H9 (cell line): ENCODE data around the gene PLEKHD1. TPM values are rescaled to one million over a fixed set of nuclear protein-coding genes. Genes with fewer than 3 reads are reported as not detected.

ENCODE experiments used
- DNase-seq: peaks from one replicate; pipeline ENCODE4 v3.0.0-alpha.2; 2017
- H2AFZ ChIP-seq: one replicate; pipeline ENCODE4 v1.6.1; 2013; ENCODE audit warnings: mild to moderate bottlenecking, low read length, control low read depth, moderate library complexity
- H2AK5ac ChIP-seq: 2 replicates; pipeline ENCODE4 v1.6.1; 2013; ENCODE audit warnings: low read length, control low read depth, mixed read lengths; ENCODE audit not compliant: insufficient read length
- H2BK120ac ChIP-seq: one replicate; pipeline ENCODE4 v1.6.1; 2013; ENCODE audit warnings: low read depth, mild to moderate bottlenecking, low read length, control low read depth, inconsistent platforms; ENCODE audit not compliant: poor library complexity, severe bottlenecking
- H2BK12ac ChIP-seq: 2 replicates; pipeline ENCODE4 v1.6.1; 2013; ENCODE audit warnings: low read length, control low read depth, mixed read lengths, low read depth; ENCODE audit not compliant: insufficient read length
- H2BK15ac ChIP-seq: 2 replicates; pipeline ENCODE4 v1.6.1; 2013; ENCODE audit warnings: low read depth, low read length, control low read depth
- H2BK20ac ChIP-seq: one replicate; pipeline ENCODE4 v1.6.1; 2013; ENCODE audit warnings: low read depth, mild to moderate bottlenecking, low read length, control low read depth, inconsistent platforms; ENCODE audit not compliant: poor library complexity, severe bottlenecking
- H2BK5ac ChIP-seq: 2 replicates; pipeline ENCODE4 v1.6.1; 2013; ENCODE audit warnings: low read length, control low read depth, mixed read lengths; ENCODE audit not compliant: insufficient read length
- H3K14ac ChIP-seq: 2 replicates; pipeline ENCODE4 v1.6.1; 2013; ENCODE audit warnings: low read length, control low read depth; ENCODE audit not compliant: insufficient read depth
- H3K18ac ChIP-seq: 2 replicates; pipeline ENCODE4 v1.6.1; 2013; ENCODE audit warnings: low read depth, mild to moderate bottlenecking, mixed read lengths, low read length, control low read depth; ENCODE audit not compliant: insufficient read length
- H3K23ac ChIP-seq: 2 replicates; pipeline ENCODE4 v1.6.1; 2013; ENCODE audit warnings: low read length, control low read depth, mixed read lengths, low read depth; ENCODE audit not compliant: insufficient read length
- H3K23me2 ChIP-seq: 2 replicates; pipeline ENCODE4 v1.6.1; 2013; ENCODE audit warnings: low read depth, mild to moderate bottlenecking, mixed read lengths, low read length, control low read depth; ENCODE audit not compliant: insufficient read length, poor library complexity, severe bottlenecking
- H3K27ac ChIP-seq: 2 replicates; pipeline ENCODE4 v1.5.1; 2013; ENCODE audit warnings: low read length, control low read depth, mixed read lengths, low read depth; ENCODE audit not compliant: insufficient read length
- H3K27me3 ChIP-seq: 2 replicates; pipeline ENCODE4 v1.6.1; 2013; ENCODE audit warnings: low read length, control low read depth, inconsistent platforms; ENCODE audit not compliant: insufficient read depth
- H3K4ac ChIP-seq: 2 replicates; pipeline ENCODE4 v1.6.1; 2013; ENCODE audit warnings: low read depth, mild to moderate bottlenecking, control low read depth, inconsistent platforms, low read length, moderate library complexity
- H3K4me1 ChIP-seq: 2 replicates; pipeline ENCODE4 v1.6.1; 2013; ENCODE audit warnings: low read length, control low read depth, inconsistent platforms; ENCODE audit not compliant: insufficient read depth
- H3K4me2 ChIP-seq: 2 replicates; pipeline ENCODE4 v1.6.1; 2013; ENCODE audit warnings: low read length, control low read depth, mixed read lengths; ENCODE audit not compliant: insufficient read length, insufficient read depth
- H3K56ac ChIP-seq: 2 replicates; pipeline ENCODE4 v1.6.1; 2013; ENCODE audit warnings: low read depth, mild to moderate bottlenecking, mixed read lengths, low read length, control low read depth; ENCODE audit not compliant: insufficient read length
- H3K79me1 ChIP-seq: 2 replicates; pipeline ENCODE4 v1.6.1; 2013; ENCODE audit warnings: low read depth, mild to moderate bottlenecking, moderate library complexity, low read length, control low read depth, inconsistent platforms; ENCODE audit not compliant: insufficient read depth, poor library complexity, severe bottlenecking
- H3K79me2 ChIP-seq: 2 replicates; pipeline ENCODE4 v1.6.1; 2013; ENCODE audit warnings: low read length, control low read depth, inconsistent platforms; ENCODE audit not compliant: insufficient read depth
- H3K9ac ChIP-seq: 2 replicates; pipeline ENCODE4 v1.6.1; 2013; ENCODE audit warnings: low read length, control low read depth, mixed read lengths; ENCODE audit not compliant: insufficient read length; ENCODE audit errors: extremely low read depth
- H3K9me3 ChIP-seq: one replicate; pipeline ENCODE4 v1.6.1; 2013; ENCODE audit warnings: low read depth, low read length, inconsistent platforms; ENCODE audit not compliant: control insufficient read depth
- H3T11ph ChIP-seq: one replicate; pipeline ENCODE4 v1.6.1; 2013; ENCODE audit warnings: mild to moderate bottlenecking, low read length, control low read depth, inconsistent platforms
- H4K20me1 ChIP-seq: one replicate; pipeline ENCODE4 v1.6.1; 2013; ENCODE audit not compliant: control insufficient read depth, insufficient read length, insufficient read depth
- H4K5ac ChIP-seq: 2 replicates; pipeline ENCODE4 v1.6.1; 2013; ENCODE audit warnings: low read depth, mild to moderate bottlenecking, mixed read lengths, low read length, control low read depth; ENCODE audit not compliant: insufficient read length
- H4K8ac ChIP-seq: replicated peaks from 2 replicates; pipeline ENCODE4 v1.6.1; 2013; ENCODE audit warnings: low read length, control low read depth, mixed read lengths, low read depth; ENCODE audit not compliant: insufficient read length
- H4K91ac ChIP-seq: 2 replicates; pipeline ENCODE4 v1.6.1; 2013; ENCODE audit warnings: low read depth, mild to moderate bottlenecking, moderate library complexity, mixed read lengths, low read length, control low read depth; ENCODE audit not compliant: insufficient read length
- H3K27ac Mint-ChIP-seq, 3 experiments: 2 replicates in 2 of 3; 3 replicates in 1 of 3; pipeline ENCODE4 v1.8.0; 2020 to 2021; ENCODE audit warnings: mixed read lengths in 3 of 3, mild to moderate bottlenecking in 1 of 3, moderate library complexity in 1 of 3
- H3K27me3 Mint-ChIP-seq: 2 replicates; pipeline ENCODE4 v1.8.0; 2021; ENCODE audit warnings: low read depth, mild to moderate bottlenecking, moderate library complexity, mixed read lengths
- H3K36me3 Mint-ChIP-seq, 3 experiments: 2 replicates in 2 of 3; 3 replicates in 1 of 3; pipeline ENCODE4 v1.8.0; 2020 to 2021; ENCODE audit warnings: low read depth in 3 of 3, mixed read lengths in 3 of 3; ENCODE audit not compliant: insufficient read depth in 1 of 3
- H3K4me1 Mint-ChIP-seq, 2 experiments: 2 replicates each; pipeline ENCODE4 v1.8.0; 2020; ENCODE audit warnings: mixed read lengths in 2 of 2
- H3K4me3 Mint-ChIP-seq, 2 experiments: 2 replicates in 1 of 2; 3 replicates in 1 of 2; pipeline ENCODE4 v1.8.0; 2020 to 2021; ENCODE audit warnings: mild to moderate bottlenecking in 2 of 2, mixed read lengths in 2 of 2, moderate library complexity in 1 of 2
- H3K9me3 Mint-ChIP-seq, 2 experiments: 2 replicates in 1 of 2; 3 replicates in 1 of 2; pipeline ENCODE4 v1.8.0; 2020; ENCODE audit warnings: mild to moderate bottlenecking in 2 of 2, mixed read lengths in 2 of 2, moderate library complexity in 1 of 2
- CTCF ChIP-seq: fragments of 200-600 bp; sonication (generic); conservative IDR thresholded peaks from 3 replicates; pipeline ENCODE4 v1.8.0; 2021; ENCODE audit warnings: antibody characterized with exemption, mild to moderate bottlenecking
- WGBS: extraction: QIAGEN DNeasy Blood & Tissue Kit; methylation state at CpG from one replicate; pipeline ENCODE4 v1.1.7; 2013; ENCODE audit warnings: missing lambda C conversion rate, low lambda C conversion rate, mixed read lengths; ENCODE audit not compliant: insufficient read length; ENCODE audit errors: extremely low coverage; 5-methylcytosine and 5-hydroxymethylcytosine counted together
- total RNA-seq: library from RNA; stranded (reverse); gene quantifications from 2 replicates; pipeline ENCODE4 v1.2.1, GENCODE V29; 2021

PLEKHD1 gene
- total RNA-seq, 1 experiment from 2014 or later, result 0.37 TPM

GRCh38 chr14:69574263-69574953 is 89.9 kb downstream of the PLEKHD1 start, which contains the start of gene CCDC177:
Gene CCDC177 (minus strand): TSS chr14:69574871. CDS start chr14:69573622, 1,249 bp downstream.
- Histone ChIP-seq H2AFZ (no peak within 1 kb of the TSS), H3K9ac (no peak within 1 kb of the TSS), H3T11ph (no peak within 1 kb of the TSS), H2BK120ac (peak within 1 kb of the TSS; percentile 7), H4K5ac (no peak within 1 kb of the TSS), H2AK5ac (no peak within 1 kb of the TSS), H3K23ac (no peak within 1 kb of the TSS), H3K9me3 (no peaks in the 10 kb centered on the region), H3K4ac (no peak within 1 kb of the TSS), H3K56ac (no peak within 1 kb of the TSS), H3K23me2 (peaks cover 3% of the 10 kb centered on the region), H3K27ac (no peak within 1 kb of the TSS), H3K18ac (peak within 1 kb of the TSS; percentile 61), H4K91ac (no peak within 1 kb of the TSS), H3K14ac (0 out of 2 replicates have a peak within 1 kb of the TSS, but pooled peaks have one; percentile 67), H3K27me3 (peaks cover 12% of the 10 kb centered on the region; the same call in 1 of the 2 replicates), H2BK15ac (no peak within 1 kb of the TSS), H4K20me1 (no peaks in the 10 kb centered on the region), H3K79me2 (no peaks in the 10 kb centered on the region), H3K4me1 (no peaks in the 10 kb centered on the region), H2BK5ac (no peak within 1 kb of the TSS), H2BK12ac (no peak within 1 kb of the TSS), H2BK20ac (no peak within 1 kb of the TSS), H4K8ac (no peak within 1 kb of the TSS), H3K4me2 (peak within 1 kb of the TSS; percentile 69), H3K79me1 (no peaks in the 10 kb centered on the region)
- Mint-ChIP-seq H3K4me3 (peak within 1 kb of the TSS; percentile 78 to 89), H3K36me3 (peaks cover 13 to 29% (median 19%) of the 10 kb centered on the region in 3 experiments), H3K27ac (peak within 1 kb of the TSS; percentile 81 to 96 (median 89); a peak in 6 of 7 replicates), H3K4me1 (peaks cover 6 to 11% of the 10 kb centered on the region in 2 experiments), H3K27me3 (peaks cover 25% of the 10 kb centered on the region), H3K9me3 (peaks cover 0 to 2% of the 10 kb centered on the region in 2 experiments; a peak in 1 of 5 replicates)
- no CpG with 5 or more reads among the region's 52 CpGs for WGBS
- DNase-seq, result peak; percentile 75
- peak; percentile 99 for TF ChIP-seq CTCF
